Neural crest cell (in vitro differentiated cells): ENCODE data around the gene PIGH. TPM values are rescaled to one million over a fixed set of nuclear protein-coding genes. Genes with fewer than 3 reads are reported as not detected.
"Not testable (repeated sequence)": the region's sequence is repeated elsewhere in the genome, so short reads cannot be mapped to it uniquely, and the experiment has no call there.

Experiments used
- DNase-seq: peaks from one replicate; pipeline ENCODE4 v3.0.0; 2021; ENCODE audit warnings: low read depth, mixed read lengths, low spot score
- H3K27ac Mint-ChIP-seq: one replicate; pipeline ENCODE4 v1.8.0; 2021; ENCODE audit warnings: mild to moderate bottlenecking, mixed read lengths; ENCODE audit not compliant: unreplicated experiment
- H3K27me3 Mint-ChIP-seq: 2 replicates; pipeline ENCODE4 v1.8.0; 2021; ENCODE audit warnings: low read depth, mild to moderate bottlenecking, mixed read lengths
- H3K36me3 Mint-ChIP-seq: 2 replicates; pipeline ENCODE4 v1.8.0; 2021; ENCODE audit warnings: low read depth, mild to moderate bottlenecking, mixed read lengths
- H3K4me1 Mint-ChIP-seq: 2 replicates; pipeline ENCODE4 v1.8.0; 2021; ENCODE audit warnings: mixed read lengths
- H3K4me3 Mint-ChIP-seq: one replicate; pipeline ENCODE4 v1.8.0; 2021; ENCODE audit warnings: mild to moderate bottlenecking, mixed read lengths
- H3K9me3 Mint-ChIP-seq: 2 replicates; pipeline ENCODE4 v1.8.0; 2021; ENCODE audit warnings: mixed read lengths
- total RNA-seq: library from RNA; stranded (reverse); gene quantifications from 2 replicates; pipeline ENCODE4 v1.2.1, GENCODE V29; 2021
- TF ChIP-seq, protein P1 (sequence below): fragments of 200-600 bp; sonication (generic); conservative IDR thresholded peaks from 2 replicates; pipeline ENCODE4 v1.5.0; 2021; ENCODE audit warnings: antibody characterized with exemption, mild to moderate bottlenecking

PIGH gene
- total RNA-seq, 1 donor from 2014 or later, result 19.9 TPM

DNA sequence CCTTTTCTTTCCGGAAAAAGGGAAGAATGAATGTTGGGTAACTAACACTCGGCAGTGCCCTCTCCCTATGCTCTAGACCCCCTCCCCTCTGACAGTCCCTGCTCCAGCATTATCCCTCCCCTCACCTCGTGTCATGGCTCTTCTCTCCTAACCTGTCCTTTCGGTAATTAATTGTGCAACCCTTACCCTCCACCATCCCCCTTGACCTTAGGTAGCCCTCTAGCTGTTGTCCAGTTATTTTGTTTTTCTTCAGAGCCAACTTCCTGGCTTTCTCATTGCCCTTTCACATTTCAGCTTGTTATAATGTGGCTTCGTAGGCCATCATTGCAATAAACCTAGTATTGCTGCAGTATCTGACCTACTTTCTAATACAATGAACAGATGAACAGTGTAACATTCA, 30.9 kb upstream of the PIGH start:
- Mint-ChIP-seq H3K9me3 (no peaks in the 10 kb centered on the region), H3K27me3 (no peaks in the 10 kb centered on the region), H3K4me3 (no peak overlapping the region), H3K27ac (no peak overlapping the region), H3K4me1 (no peaks in the 10 kb centered on the region), H3K36me3 (peaks cover 9% of the 10 kb centered on the region)
- TF ChIP-seq, protein P1, sequence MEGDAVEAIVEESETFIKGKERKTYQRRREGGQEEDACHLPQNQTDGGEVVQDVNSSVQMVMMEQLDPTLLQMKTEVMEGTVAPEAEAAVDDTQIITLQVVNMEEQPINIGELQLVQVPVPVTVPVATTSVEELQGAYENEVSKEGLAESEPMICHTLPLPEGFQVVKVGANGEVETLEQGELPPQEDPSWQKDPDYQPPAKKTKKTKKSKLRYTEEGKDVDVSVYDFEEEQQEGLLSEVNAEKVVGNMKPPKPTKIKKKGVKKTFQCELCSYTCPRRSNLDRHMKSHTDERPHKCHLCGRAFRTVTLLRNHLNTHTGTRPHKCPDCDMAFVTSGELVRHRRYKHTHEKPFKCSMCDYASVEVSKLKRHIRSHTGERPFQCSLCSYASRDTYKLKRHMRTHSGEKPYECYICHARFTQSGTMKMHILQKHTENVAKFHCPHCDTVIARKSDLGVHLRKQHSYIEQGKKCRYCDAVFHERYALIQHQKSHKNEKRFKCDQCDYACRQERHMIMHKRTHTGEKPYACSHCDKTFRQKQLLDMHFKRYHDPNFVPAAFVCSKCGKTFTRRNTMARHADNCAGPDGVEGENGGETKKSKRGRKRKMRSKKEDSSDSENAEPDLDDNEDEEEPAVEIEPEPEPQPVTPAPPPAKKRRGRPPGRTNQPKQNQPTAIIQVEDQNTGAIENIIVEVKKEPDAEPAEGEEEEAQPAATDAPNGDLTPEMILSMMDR, result no peak
- no peak for DNase-seq

DNA sequence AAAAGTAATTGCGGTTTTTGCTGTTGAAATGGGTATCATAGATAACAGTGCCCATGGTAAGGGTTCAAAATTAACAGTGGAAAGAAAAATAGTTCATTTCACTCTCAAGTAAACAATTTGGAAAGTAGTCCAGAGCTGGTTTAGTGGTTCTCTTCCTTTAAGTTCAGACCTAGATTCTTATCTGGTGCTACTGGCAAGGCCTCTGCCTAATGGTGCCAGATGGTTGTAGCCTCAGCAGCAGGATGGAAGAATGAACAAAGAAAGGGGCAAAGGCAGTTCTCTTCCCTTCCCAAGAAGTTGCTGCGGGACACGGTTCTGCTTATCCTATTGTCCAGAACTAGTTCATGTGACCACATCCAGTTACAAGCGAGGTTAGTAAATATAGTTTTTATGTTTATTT, 30.1 kb upstream of the PIGH start:
- Mint-ChIP-seq H3K4me3 (no peak overlapping the region), H3K36me3 (peaks cover 9% of the 10 kb centered on the region), H3K27ac (no peak overlapping the region), H3K9me3 (no peaks in the 10 kb centered on the region), H3K27me3 (no peaks in the 10 kb centered on the region), H3K4me1 (no peaks in the 10 kb centered on the region)
- TF ChIP-seq, protein P1, result no peak
- no peak for DNase-seq

DNA sequence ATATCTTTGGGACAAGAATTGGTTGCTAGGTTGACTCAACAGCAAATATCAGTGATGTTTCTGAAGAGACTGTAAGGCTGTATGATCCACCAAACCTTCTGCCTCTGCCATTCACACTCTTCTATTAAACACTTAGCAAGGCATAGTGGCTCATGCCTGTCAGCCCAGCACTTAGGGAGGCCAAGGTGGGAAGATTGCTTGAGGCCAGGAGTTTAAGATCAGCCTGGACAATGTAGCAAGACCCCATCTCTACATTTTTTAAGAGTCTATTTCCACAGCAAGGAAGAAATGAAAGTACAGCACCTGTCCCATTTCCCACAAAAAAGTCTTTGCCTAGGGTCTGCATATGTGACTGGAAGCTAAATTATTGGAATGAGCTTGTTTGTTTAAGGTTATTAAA, 27.5 kb upstream of the PIGH start:
- DNase-seq, result no peak
- Mint-ChIP-seq H3K9me3 (peaks cover 2% of the 10 kb centered on the region), H3K27ac (no peak overlapping the region), H3K27me3 (no peaks in the 10 kb centered on the region), H3K4me1 (peaks cover 8% of the 10 kb centered on the region), H3K4me3 (no peak overlapping the region), H3K36me3 (peaks cover 17% of the 10 kb centered on the region)
- TF ChIP-seq, protein P1, result no peak

DNA sequence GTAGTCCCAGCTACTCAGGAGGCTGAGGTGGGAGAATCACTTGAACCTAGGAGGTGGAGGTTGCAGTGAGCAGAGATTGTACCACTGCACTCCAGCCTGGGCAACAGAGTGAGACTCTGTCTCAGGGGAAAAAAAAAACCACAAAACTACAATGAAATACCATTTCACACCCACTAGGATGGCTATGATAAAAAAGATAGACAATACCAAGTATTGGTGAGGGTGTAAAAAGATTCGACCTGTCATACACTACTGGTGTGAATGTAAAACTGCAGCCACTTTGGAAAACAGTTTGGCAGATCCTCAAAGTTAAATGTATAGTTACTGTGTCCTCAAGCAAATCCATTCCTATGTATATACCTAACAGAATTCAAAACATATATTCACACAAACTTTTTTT, 26.1 kb upstream of the PIGH start:
- H3K9me3 Mint-ChIP-seq, H3K27ac Mint-ChIP-seq, DNase-seq, H3K27me3 Mint-ChIP-seq, H3K4me3 Mint-ChIP-seq: not testable (repeated sequence)
- peaks cover 14% of the 10 kb centered on the region for H3K4me1 Mint-ChIP-seq
- peaks cover 12% of the 10 kb centered on the region for H3K36me3 Mint-ChIP-seq

DNA sequence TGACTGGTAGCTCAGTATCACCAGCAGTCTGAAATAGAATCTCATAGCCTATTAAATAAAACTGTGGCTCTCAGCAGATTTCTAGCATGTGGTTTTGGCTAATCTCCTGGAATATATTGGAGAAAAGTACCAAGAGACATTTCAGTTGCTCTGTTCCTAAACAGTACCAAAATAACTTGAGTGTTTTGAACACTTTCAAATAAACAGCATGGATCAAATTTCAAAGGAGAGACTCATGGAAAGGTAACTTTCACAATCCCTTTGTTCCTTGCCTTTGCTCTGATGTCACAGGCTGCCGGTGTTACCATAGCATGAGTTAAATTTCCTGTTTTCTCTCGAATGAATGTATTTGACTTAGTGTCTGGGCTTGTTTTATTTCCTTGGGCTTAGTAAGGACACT, 23.0 kb upstream of the PIGH start:
- H3K36me3 Mint-ChIP-seq, result peaks cover 8% of the 10 kb centered on the region
- peaks cover 5% of the 10 kb centered on the region for H3K27me3 Mint-ChIP-seq
- no peak overlapping the region for H3K27ac Mint-ChIP-seq
- peaks cover 2% of the 10 kb centered on the region for H3K9me3 Mint-ChIP-seq
- DNase-seq, result no peak
- peak overlapping the region; percentile 75 for H3K4me3 Mint-ChIP-seq
- peaks cover 39% of the 10 kb centered on the region for H3K4me1 Mint-ChIP-seq
- TF ChIP-seq, protein P1, result no peak

DNA sequence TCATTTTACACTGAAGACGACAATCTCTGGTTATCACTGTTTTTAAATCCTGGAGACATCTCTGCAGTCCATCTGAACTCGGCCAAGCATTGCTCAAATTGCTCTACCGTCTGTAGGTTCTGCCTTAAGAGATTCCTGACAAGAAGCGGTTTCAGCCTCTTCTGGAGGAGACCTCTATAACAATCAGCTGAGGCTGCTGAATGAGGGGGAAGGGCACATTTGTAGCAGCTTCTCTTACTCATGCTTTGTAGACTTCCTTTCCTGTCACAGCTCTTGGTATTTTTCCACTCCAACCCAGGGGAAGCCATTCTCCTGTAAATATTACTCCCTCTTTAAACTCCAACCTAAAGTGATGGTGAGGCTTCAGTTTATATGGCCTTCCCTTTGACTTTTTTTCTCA, 22.6 kb upstream of the PIGH start:
- peaks cover 8% of the 10 kb centered on the region for H3K36me3 Mint-ChIP-seq
- peaks cover 5% of the 10 kb centered on the region for H3K27me3 Mint-ChIP-seq
- no peak overlapping the region for H3K27ac Mint-ChIP-seq
- H3K9me3 Mint-ChIP-seq, result peaks cover 2% of the 10 kb centered on the region
- no peak for DNase-seq
- TF ChIP-seq, protein P1, result no peak
- peak overlapping the region; percentile 75 for H3K4me3 Mint-ChIP-seq
- H3K4me1 Mint-ChIP-seq, result peaks cover 39% of the 10 kb centered on the region
